ENCODE results near the gene SKIC8.

SKIC8 gene

GRCh38 chr15:78339559-78339958, 40.1 kb upstream of the SKIC8 start:
- H4K12ac ChIP-seq (ENCODE audit: low read depth, low read length) = no peak overlapping the region
- H3K4ac ChIP-seq (ENCODE audit: low read depth, low read length) = no peak overlapping the region
- no peak overlapping the region for H3K9ac ChIP-seq (ENCODE audit: low read length)
- H3K4me1 ChIP-seq (ENCODE audit: control insufficient read depth in 1 of 2, insufficient read depth in 2 of 2, low read length in 2 of 2) = peaks cover 5 to 10% of the 10 kb centered on the region in 2 experiments
- H3K4me2 ChIP-seq (ENCODE audit: low read length) = no peak overlapping the region
- H3K18ac ChIP-seq (ENCODE audit: low read length) = no peak overlapping the region
- H4K8ac ChIP-seq (ENCODE audit: low read depth, low read length) = no peak overlapping the region
- no peak overlapping the region for H3K14ac ChIP-seq (ENCODE audit: low read length)
- H3K23ac ChIP-seq (ENCODE audit: low read length) = no peak overlapping the region
- H3K79me1 ChIP-seq (ENCODE audit: low read length) = no peaks in the 10 kb centered on the region
- no peak overlapping the region for H4K91ac ChIP-seq (ENCODE audit: low read depth, low read length)
- H3K4me3 ChIP-seq (ENCODE audit: low read depth, low read length) = no peak overlapping the region
- H3K36me3 ChIP-seq (ENCODE audit: control insufficient read depth in 1 of 2, insufficient read depth in 2 of 2, low read length in 2 of 2) = no peaks in the 10 kb centered on the region
- peaks cover 34% of the 10 kb centered on the region for H3K27me3 ChIP-seq (ENCODE audit: insufficient read depth, low read length)
- no peaks in the 10 kb centered on the region for H3K79me2 ChIP-seq (ENCODE audit: control insufficient read depth, insufficient read depth, low read length, poor library complexity)
- no peak overlapping the region for H3K27ac ChIP-seq (ENCODE audit: low read depth, low read length)
- H2AFZ ChIP-seq (ENCODE audit: insufficient read depth, low read length, poor library complexity) = no peak overlapping the region
- no peak overlapping the region for H2BK12ac ChIP-seq (ENCODE audit: low read length)
- H3K9me3 ChIP-seq (ENCODE audit: insufficient read depth, low read depth, low read length) = peaks cover 4% of the 10 kb centered on the region
- no CpG with 5 or more reads among the region's 17 CpGs for WGBS (ENCODE audit: extremely low coverage, insufficient coverage, insufficient read length)
- no peak overlapping the region for H2BK120ac ChIP-seq (ENCODE audit: insufficient read depth, low read length, poor library complexity)
- H2BK5ac ChIP-seq (ENCODE audit: low read depth, low read length, poor library complexity) = no peak overlapping the region
- DNase-seq = no peak
- H2AK5ac ChIP-seq (ENCODE audit: low read length) = no peak overlapping the region

- no peak overlapping the region for H4K12ac ChIP-seq (ENCODE audit: low read depth, low read length)
- no peak overlapping the region for H2BK12ac ChIP-seq (ENCODE audit: low read length)
- H3K14ac ChIP-seq (ENCODE audit: low read length) = no peak overlapping the region
- H3K9me3 ChIP-seq (ENCODE audit: insufficient read depth, low read depth, low read length) = peaks cover 7% of the 10 kb centered on the region
- H2BK120ac ChIP-seq (ENCODE audit: insufficient read depth, low read length, poor library complexity) = no peak overlapping the region
- H4K8ac ChIP-seq (ENCODE audit: low read depth, low read length) = no peak overlapping the region
- H3K4me1 ChIP-seq (ENCODE audit: control insufficient read depth in 1 of 2, insufficient read depth in 2 of 2, low read length in 2 of 2) = peaks cover 5 to 10% of the 10 kb centered on the region in 2 experiments
- no peaks in the 10 kb centered on the region for H3K79me2 ChIP-seq (ENCODE audit: control insufficient read depth, insufficient read depth, low read length, poor library complexity)
- no peak overlapping the region for H2AFZ ChIP-seq (ENCODE audit: insufficient read depth, low read length, poor library complexity)
- H4K91ac ChIP-seq (ENCODE audit: low read depth, low read length) = no peak overlapping the region
- DNase-seq = no peak
- H3K4me2 ChIP-seq (ENCODE audit: low read length) = no peak overlapping the region
- no peaks in the 10 kb centered on the region for H3K36me3 ChIP-seq (ENCODE audit: control insufficient read depth in 1 of 2, insufficient read depth in 2 of 2, low read length in 2 of 2)
- H3K27ac ChIP-seq (ENCODE audit: low read depth, low read length) = no peak overlapping the region
- H3K9ac ChIP-seq (ENCODE audit: low read length) = no peak overlapping the region
- no peak overlapping the region for H3K18ac ChIP-seq (ENCODE audit: low read length)
- no peak overlapping the region for H3K23ac ChIP-seq (ENCODE audit: low read length)
- no peak overlapping the region for H2BK5ac ChIP-seq (ENCODE audit: low read depth, low read length, poor library complexity)
- H2AK5ac ChIP-seq (ENCODE audit: low read length) = no peak overlapping the region
- no peaks in the 10 kb centered on the region for H3K79me1 ChIP-seq (ENCODE audit: low read length)
- no peak overlapping the region for H3K4me3 ChIP-seq (ENCODE audit: low read depth, low read length)
- peaks cover 34% of the 10 kb centered on the region for H3K27me3 ChIP-seq (ENCODE audit: insufficient read depth, low read length)
- no CpG with 5 or more reads among the region's 7 CpGs for WGBS (ENCODE audit: extremely low coverage, insufficient coverage, insufficient read length)
- no peak overlapping the region for H3K4ac ChIP-seq (ENCODE audit: low read depth, low read length)
These were observed 39.4 kb upstream of the SKIC8 start for GRCh38 chr15:78338781-78339180.

- peaks cover 14 to 17% of the 10 kb centered on the region in 2 experiments for H3K4me1 ChIP-seq (ENCODE audit: control insufficient read depth in 1 of 2, insufficient read depth in 2 of 2, low read length in 2 of 2)
- peaks cover 4% of the 10 kb centered on the region for H3K79me1 ChIP-seq (ENCODE audit: low read length)
- no peak overlapping the region for H4K91ac ChIP-seq (ENCODE audit: low read depth, low read length)
- no peak overlapping the region for H4K12ac ChIP-seq (ENCODE audit: low read depth, low read length)
- no peak overlapping the region for H3K4me3 ChIP-seq (ENCODE audit: low read depth, low read length)
- no peaks in the 10 kb centered on the region for H3K36me3 ChIP-seq (ENCODE audit: control insufficient read depth in 1 of 2, insufficient read depth in 2 of 2, low read length in 2 of 2)
- H2BK120ac ChIP-seq (ENCODE audit: insufficient read depth, low read length, poor library complexity) = no peak overlapping the region
- H3K18ac ChIP-seq (ENCODE audit: low read length) = no peak overlapping the region
- no peak overlapping the region for H3K23ac ChIP-seq (ENCODE audit: low read length)
- no peak overlapping the region for H3K14ac ChIP-seq (ENCODE audit: low read length)
- H3K79me2 ChIP-seq (ENCODE audit: control insufficient read depth, insufficient read depth, low read length, poor library complexity) = no peaks in the 10 kb centered on the region
- H3K4me2 ChIP-seq (ENCODE audit: low read length) = no peak overlapping the region
- H3K9me3 ChIP-seq (ENCODE audit: insufficient read depth, low read depth, low read length) = peaks cover 4% of the 10 kb centered on the region
- H2BK5ac ChIP-seq (ENCODE audit: low read depth, low read length, poor library complexity) = no peak overlapping the region
- H3K4ac ChIP-seq (ENCODE audit: low read depth, low read length) = no peak overlapping the region
- WGBS (ENCODE audit: extremely low coverage, insufficient coverage, insufficient read length) = no CpG with 5 or more reads among the region's 4 CpGs
- DNase-seq = no peak
- H3K9ac ChIP-seq (ENCODE audit: low read length) = no peak overlapping the region
- no peak overlapping the region for H2AK5ac ChIP-seq (ENCODE audit: low read length)
- no peak overlapping the region for H3K27ac ChIP-seq (ENCODE audit: low read depth, low read length)
- H2BK12ac ChIP-seq (ENCODE audit: low read length) = no peak overlapping the region
- no peak overlapping the region for H2AFZ ChIP-seq (ENCODE audit: insufficient read depth, low read length, poor library complexity)
- peaks cover 27% of the 10 kb centered on the region for H3K27me3 ChIP-seq (ENCODE audit: insufficient read depth, low read length)
- H4K8ac ChIP-seq (ENCODE audit: low read depth, low read length) = no peak overlapping the region
These were observed 36.6 kb upstream of the SKIC8 start for GRCh38 chr15:78335985-78336384.

- no peak overlapping the region for H3K27ac ChIP-seq (ENCODE audit: low read depth, low read length)
- no peaks in the 10 kb centered on the region for H3K79me2 ChIP-seq (ENCODE audit: control insufficient read depth, insufficient read depth, low read length, poor library complexity)
- no peaks in the 10 kb centered on the region for H3K36me3 ChIP-seq (ENCODE audit: control insufficient read depth in 1 of 2, insufficient read depth in 2 of 2, low read length in 2 of 2)
- peaks cover 16% of the 10 kb centered on the region for H3K27me3 ChIP-seq (ENCODE audit: insufficient read depth, low read length)
- no peak overlapping the region for H4K8ac ChIP-seq (ENCODE audit: low read depth, low read length)
- H2AK5ac ChIP-seq (ENCODE audit: low read length) = no peak overlapping the region
- H3K79me1 ChIP-seq (ENCODE audit: low read length) = peaks cover 4% of the 10 kb centered on the region
- H3K14ac ChIP-seq (ENCODE audit: low read length) = no peak overlapping the region
- no peak overlapping the region for H4K91ac ChIP-seq (ENCODE audit: low read depth, low read length)
- no peak for DNase-seq
- peaks cover 9 to 10% of the 10 kb centered on the region in 2 experiments for H3K4me1 ChIP-seq (ENCODE audit: control insufficient read depth in 1 of 2, insufficient read depth in 2 of 2, low read length in 2 of 2)
- no peak overlapping the region for H4K12ac ChIP-seq (ENCODE audit: low read depth, low read length)
- no peak overlapping the region for H2AFZ ChIP-seq (ENCODE audit: insufficient read depth, low read length, poor library complexity)
- H3K18ac ChIP-seq (ENCODE audit: low read length) = no peak overlapping the region
- H3K9me3 ChIP-seq (ENCODE audit: insufficient read depth, low read depth, low read length) = peaks cover 4% of the 10 kb centered on the region
- H3K23ac ChIP-seq (ENCODE audit: low read length) = no peak overlapping the region
- WGBS (ENCODE audit: extremely low coverage, insufficient coverage, insufficient read length) = no CpG with 5 or more reads among the region's 3 CpGs
- no peak overlapping the region for H3K4me3 ChIP-seq (ENCODE audit: low read depth, low read length)
- no peak overlapping the region for H2BK120ac ChIP-seq (ENCODE audit: insufficient read depth, low read length, poor library complexity)
- no peak overlapping the region for H3K4me2 ChIP-seq (ENCODE audit: low read length)
- H3K4ac ChIP-seq (ENCODE audit: low read depth, low read length) = no peak overlapping the region
- H2BK5ac ChIP-seq (ENCODE audit: low read depth, low read length, poor library complexity) = no peak overlapping the region
- no peak overlapping the region for H3K9ac ChIP-seq (ENCODE audit: low read length)
- no peak overlapping the region for H2BK12ac ChIP-seq (ENCODE audit: low read length)
These were observed 35.4 kb upstream of the SKIC8 start for GRCh38 chr15:78334845-78335244.

All from trophoblast cell (in vitro differentiated cells and primary cell).